ENCODE results near the gene TBC1D4.

GRCh38 chr13:75447493-75447892 lies 34.5 kb downstream of the TBC1D4 start:
- TF ChIP-seq POLR2AphosphoS5 (IDR thresholded peaks at IDR 0.05; ENCODE audit: borderline replicate concordance, low read depth, low read length), result no peak
- no peak for TF ChIP-seq EZH2 (IDR thresholded peaks at IDR 0.05)

All from SK-N-MC (cell line).